ENCODE measurements around the gene MXRA8.

MXRA8 gene

GRCh38 chr1:1342061-1342562, 16.2 kb downstream of the MXRA8 start:
- H3K27me3 ChIP-seq (ENCODE audit: insufficient read depth, poor library complexity, severe bottlenecking), result no peaks in the 10 kb centered on the region
- H3K4me3 ChIP-seq (replicated peaks; ENCODE audit: insufficient read depth, low read length), result no peak overlapping the region
- no peak overlapping the region for H3K27ac ChIP-seq (replicated peaks)
- TF ChIP-seq SPI1 (IDR thresholded peaks at IDR 0.05; ENCODE audit: borderline replicate concordance, low read depth), result no peak
- TF ChIP-seq CTCF (IDR thresholded peaks at IDR 0.05; ENCODE audit: insufficient read depth, low read length), result no peak
- no peak for TF ChIP-seq POLR2AphosphoS5 (IDR thresholded peaks at IDR 0.05; ENCODE audit: low read depth)
- TF ChIP-seq REST (IDR thresholded peaks at IDR 0.05; ENCODE audit: insufficient replicate concordance, low read depth), result no peak
- TF ChIP-seq GABPA (IDR thresholded peaks at IDR 0.05; ENCODE audit: low read depth), result no peak
- no peak for DNase-seq (ENCODE audit: low read depth in 1 of 2, low spot score in 1 of 2)

GRCh38 chr1:1341549-1342021, 16.8 kb downstream of the MXRA8 start:
- no peak overlapping the region for H3K4me3 ChIP-seq (replicated peaks; ENCODE audit: insufficient read depth, low read length)
- no peak for TF ChIP-seq REST (IDR thresholded peaks at IDR 0.05; ENCODE audit: insufficient replicate concordance, low read depth)
- no peak for TF ChIP-seq POLR2AphosphoS5 (IDR thresholded peaks at IDR 0.05; ENCODE audit: low read depth)
- no peak for TF ChIP-seq GABPA (IDR thresholded peaks at IDR 0.05; ENCODE audit: low read depth)
- TF ChIP-seq CTCF (IDR thresholded peaks at IDR 0.05; ENCODE audit: insufficient read depth, low read length), result no peak
- TF ChIP-seq SPI1 (IDR thresholded peaks at IDR 0.05; ENCODE audit: borderline replicate concordance, low read depth), result no peak
- no peaks in the 10 kb centered on the region for H3K27me3 ChIP-seq (ENCODE audit: insufficient read depth, poor library complexity, severe bottlenecking)
- no peak for DNase-seq (ENCODE audit: low read depth in 1 of 2, low spot score in 1 of 2)
- no peak overlapping the region for H3K27ac ChIP-seq (replicated peaks)

GRCh38 chr1:1340791-1341548, 17.4 kb downstream of the MXRA8 start:
- DNase-seq (ENCODE audit: low read depth in 1 of 2, low spot score in 1 of 2), result no peak

More at GRCh38 chr1:1340791-1341548, 17.4 kb downstream of the MXRA8 start:
- H3K4me3 ChIP-seq (replicated peaks; ENCODE audit: insufficient read depth, low read length), result no peak overlapping the region
- no peaks in the 10 kb centered on the region for H3K27me3 ChIP-seq (ENCODE audit: insufficient read depth, poor library complexity, severe bottlenecking)
- TF ChIP-seq GABPA (IDR thresholded peaks at IDR 0.05; ENCODE audit: low read depth) (no peak), CTCF (IDR thresholded peaks at IDR 0.05; ENCODE audit: insufficient read depth, low read length) (no peak), POLR2AphosphoS5 (IDR thresholded peaks at IDR 0.05; ENCODE audit: low read depth) (no peak; the same call in 1 of the 2 replicates)
- no peak overlapping the region for H3K27ac ChIP-seq (replicated peaks)
